Esophagus (tissue), 2 donors: ENCODE results near the gene NBAS. TPM values are rescaled to one million over a fixed set of nuclear protein-coding genes. Genes with fewer than 3 reads are reported as not detected.

ENCODE experiments used
- H3K27ac ChIP-seq, 2 donors: one replicate each; pipeline ENCODE4 v1.5.1; 2013; ENCODE audit warnings: low read depth in 2 of 2, mild to moderate bottlenecking in 2 of 2, inconsistent platforms in 1 of 2, low read length in 1 of 2, moderate library complexity in 1 of 2
- H3K27me3 ChIP-seq, 2 donors: one replicate each; pipeline ENCODE4 v1.6.1; 2013; ENCODE audit warnings: low read length in 2 of 2, control low read depth in 1 of 2, mild to moderate bottlenecking in 1 of 2; ENCODE audit not compliant: insufficient read depth in 2 of 2, control insufficient read depth in 1 of 2
- H3K36me3 ChIP-seq, 2 donors: one replicate each; pipeline ENCODE4 v1.6.1; 2013; ENCODE audit warnings: low read length in 1 of 2; ENCODE audit not compliant: control insufficient read depth in 2 of 2, insufficient read depth in 2 of 2
- H3K4me1 ChIP-seq, 2 donors: one replicate each; pipeline ENCODE4 v1.6.1; 2013; ENCODE audit warnings: low read length in 1 of 2; ENCODE audit not compliant: control insufficient read depth in 2 of 2, insufficient read depth in 2 of 2
- H3K4me3 ChIP-seq, 2 donors: one replicate each; pipeline ENCODE4 v1.5.1; 2013; ENCODE audit warnings: low read length in 2 of 2, mild to moderate bottlenecking in 2 of 2, low read depth in 1 of 2, moderate library complexity in 1 of 2
- H3K9me3 ChIP-seq, 2 donors: one replicate each; pipeline ENCODE4 v1.6.1; 2013; ENCODE audit warnings: mild to moderate bottlenecking in 2 of 2, low read depth in 1 of 2, low read length in 1 of 2, moderate library complexity in 1 of 2; ENCODE audit not compliant: control insufficient read depth in 2 of 2, insufficient read depth in 1 of 2
- WGBS, 2 donors: extraction: QIAGEN DNeasy Blood & Tissue Kit; methylation state at CpG; one replicate each; pipeline ENCODE4 v1.1.7; 2013; 5-methylcytosine and 5-hydroxymethylcytosine counted together
- polyA plus RNA-seq, 2 donors: library from polyadenylated mRNA; stranded (reverse); fragments of 200-250 nt; gene quantifications; one replicate each; pipeline ENCODE4 v1.2.3, GENCODE V29; 2013
- donor health status: healthy with polysubstance abuse.
- donor health status: Bipolar disorder and iron deficiency.

The NBAS gene
- polyA plus RNA-seq, 2 donors = 13.8 to 15.0 TPM

GRCh38 chr2:15302154-15302553 is 259.0 kb downstream of the NBAS start:
- 84 to 93% methylated on average over 3 of the region's 3 CpGs for WGBS, 2 donors
- Histone ChIP-seq H3K4me3 (no peak overlapping the region), H3K9me3 (no peaks in the 10 kb centered on the region), H3K36me3 (peaks cover 7 to 17% of the 10 kb centered on the region in 2 donors), H3K27me3 (no peaks in the 10 kb centered on the region), H3K27ac (no peak overlapping the region), H3K4me1 (no peaks in the 10 kb centered on the region)

GRCh38 chr2:15300624-15301573 is 260.2 kb downstream of the NBAS start:
- H3K36me3 ChIP-seq = peaks cover 6 to 17% of the 10 kb centered on the region in 2 donors
- H3K27ac ChIP-seq = no peak overlapping the region
- H3K9me3 ChIP-seq = no peaks in the 10 kb centered on the region
- 80 to 83% methylated on average over 11 of the region's 11 CpGs for WGBS, 2 donors
- no peak overlapping the region for H3K4me3 ChIP-seq
- H3K27me3 ChIP-seq = no peaks in the 10 kb centered on the region
- no peaks in the 10 kb centered on the region for H3K4me1 ChIP-seq

GRCh38 chr2:15299904-15300520 is 261.1 kb downstream of the NBAS start:
- no peaks in the 10 kb centered on the region for H3K4me1 ChIP-seq
- no peak overlapping the region for H3K4me3 ChIP-seq
- no peaks in the 10 kb centered on the region for H3K27me3 ChIP-seq
- no peaks in the 10 kb centered on the region for H3K9me3 ChIP-seq
- 93 to 94% methylated on average over 4 of the region's 4 CpGs for WGBS, 2 donors
- peaks cover 6 to 17% of the 10 kb centered on the region in 2 donors for H3K36me3 ChIP-seq
- no peak overlapping the region for H3K27ac ChIP-seq

GRCh38 chr2:15298770-15299169 is 262.4 kb downstream of the NBAS start:
- H3K4me3 ChIP-seq = no peak overlapping the region
- WGBS, 2 donors = 78 to 81% methylated on average over 8 of the region's 8 CpGs
- no peak overlapping the region for H3K27ac ChIP-seq
- H3K9me3 ChIP-seq = no peaks in the 10 kb centered on the region
- no peaks in the 10 kb centered on the region for H3K27me3 ChIP-seq
- H3K4me1 ChIP-seq = no peaks in the 10 kb centered on the region
- H3K36me3 ChIP-seq = peaks cover 5 to 17% of the 10 kb centered on the region in 2 donors

GRCh38 chr2:15293262-15293937 is 267.7 kb downstream of the NBAS start:
- Histone ChIP-seq H3K36me3 (peaks cover 5 to 8% of the 10 kb centered on the region in 2 donors), H3K27me3 (no peaks in the 10 kb centered on the region), H3K4me3 (no peak overlapping the region), H3K27ac (no peak overlapping the region), H3K9me3 (no peaks in the 10 kb centered on the region), H3K4me1 (no peaks in the 10 kb centered on the region)
- 81 to 96% methylated on average over 3 of the region's 3 CpGs for WGBS, 2 donors

- H3K27me3 ChIP-seq = no peaks in the 10 kb centered on the region
- no peaks in the 10 kb centered on the region for H3K4me1 ChIP-seq
- peaks cover 3 to 8% of the 10 kb centered on the region in 2 donors for H3K36me3 ChIP-seq
- 96 to 98% methylated on average over 24 to 26 of the region's 26 CpGs for whole genome bisulfite sequencing, 2 donors
- H3K4me3 ChIP-seq = no peak overlapping the region
- H3K27ac ChIP-seq = no peak overlapping the region
- H3K9me3 ChIP-seq = no peaks in the 10 kb centered on the region
Measured at GRCh38 chr2:15287447-15288184, 273.5 kb downstream of the NBAS start.

GRCh38 chr2:15284614-15285013 is 276.5 kb downstream of the NBAS start:
- Histone ChIP-seq H3K4me1 (no peaks in the 10 kb centered on the region), H3K4me3 (no peak overlapping the region), H3K9me3 (no peaks in the 10 kb centered on the region), H3K36me3 (peaks cover 0 to 6% of the 10 kb centered on the region in 2 donors), H3K27me3 (no peaks in the 10 kb centered on the region), H3K27ac (no peak overlapping the region)
- WGBS, 2 donors = 77 to 91% methylated on average over 1 of the region's 1 CpG

GRCh38 chr2:15281681-15282080 is 279.5 kb downstream of the NBAS start:
- Histone ChIP-seq H3K27ac (no peak overlapping the region), H3K27me3 (no peaks in the 10 kb centered on the region), H3K4me3 (no peak overlapping the region), H3K9me3 (no peaks in the 10 kb centered on the region), H3K4me1 (no peaks in the 10 kb centered on the region), H3K36me3 (peaks cover 0 to 2% of the 10 kb centered on the region in 2 donors)
- WGBS, 2 donors = 84 to 96% methylated on average over 2 of the region's 2 CpGs
